Fibroblast of the conjunctiva (primary cell): Measurements from ENCODE around the gene TAOK3.
"Not testable (repeated sequence)": the region's sequence is repeated elsewhere in the genome, so short reads cannot be mapped to it uniquely, and the experiment has no call there.

ENCODE experiments used
- DNase-seq: peaks from one replicate; pipeline ENCODE4 v3.0.0-alpha.2; 2010; ENCODE audit warnings: low read depth

The TAOK3 gene

GRCh38 chr12:118336123-118336522, 36.6 kb downstream of the TAOK3 start:
- no peak for DNase-seq

GRCh38 chr12:118334939-118335567, 37.7 kb downstream of the TAOK3 start:
- DNase-seq, result no peak

- no peak for DNase-seq
Observed at GRCh38 chr12:118334241-118334640, 38.5 kb downstream of the TAOK3 start.

- no peak for DNase-seq
Observed at GRCh38 chr12:118332511-118332910, 40.2 kb downstream of the TAOK3 start.

- DNase-seq, result no peak
Observed at GRCh38 chr12:118330421-118331018, 42.2 kb downstream of the TAOK3 start.

GRCh38 chr12:118328486-118329330, 44.0 kb downstream of the TAOK3 start:
- no peak for DNase-seq

- no peak for DNase-seq
Observed at GRCh38 chr12:118327391-118327790, 45.3 kb downstream of the TAOK3 start.

- DNase-seq, result no peak
Observed at GRCh38 chr12:118326991-118327390, 45.7 kb downstream of the TAOK3 start.

GRCh38 chr12:118325081-118325480, 47.6 kb downstream of the TAOK3 start:
- no peak for DNase-seq

- no peak for DNase-seq
Observed at GRCh38 chr12:118319627-118320026, 53.1 kb downstream of the TAOK3 start.

- DNase-seq, result no peak
Observed at GRCh38 chr12:118318744-118319143, 54.0 kb downstream of the TAOK3 start.

- DNase-seq, result no peak
Observed at GRCh38 chr12:118317729-118318128, 55.0 kb downstream of the TAOK3 start.

- no peak for DNase-seq
Observed at GRCh38 chr12:118315821-118316220, 56.9 kb downstream of the TAOK3 start.

GRCh38 chr12:118312578-118312977, 60.1 kb downstream of the TAOK3 start:
- no peak for DNase-seq

GRCh38 chr12:118311666-118312065, 61.0 kb downstream of the TAOK3 start:
- no peak for DNase-seq

GRCh38 chr12:118310320-118310719, 62.4 kb downstream of the TAOK3 start:
- DNase-seq, result no peak

- not testable (repeated sequence) for DNase-seq
Observed at GRCh38 chr12:118308006-118308405, 64.7 kb downstream of the TAOK3 start.

GRCh38 chr12:118307069-118307954, 65.4 kb downstream of the TAOK3 start:
- peak; percentile 77 for DNase-seq

GRCh38 chr12:118304093-118304492, 68.6 kb downstream of the TAOK3 start:
- DNase-seq, result no peak

- DNase-seq, result no peak
Observed at GRCh38 chr12:118302053-118302452, 70.7 kb downstream of the TAOK3 start.

- DNase-seq, result no peak
Observed at GRCh38 chr12:118299791-118300460, 72.8 kb downstream of the TAOK3 start.

GRCh38 chr12:118297284-118297683, 75.4 kb downstream of the TAOK3 start:
- DNase-seq, result no peak
